HG03469 (cell line): ENCODE data around the gene COX6B2.
"Not testable (repeated sequence)": the region's sequence is repeated elsewhere in the genome, so short reads cannot be mapped to it uniquely, and the experiment has no call there.

ENCODE experiments used
- ATAC-seq: cut with Tn5 transposase; IDR thresholded peaks from one replicate; pipeline ENCODE4 v1.9.1; 2021; ENCODE audit warnings: mild to moderate bottlenecking, moderate library complexity, moderate number of reproducible peaks; ENCODE audit not compliant: unreplicated experiment

Gene COX6B2

GRCh38 chr19:55345101-55345817 lies 9.3 kb downstream of the COX6B2 start:
- no peak for ATAC-seq

- no peak for ATAC-seq
These were observed 10.1 kb downstream of the COX6B2 start for GRCh38 chr19:55344444-55344843.

- ATAC-seq = no peak
These were observed 12.7 kb downstream of the COX6B2 start for GRCh38 chr19:55341595-55342531.

- ATAC-seq = no peak
These were observed 13.3 kb downstream of the COX6B2 start for GRCh38 chr19:55341171-55341588.

GRCh38 chr19:55340784-55341147 lies 13.8 kb downstream of the COX6B2 start:
- no peak for ATAC-seq

GRCh38 chr19:55339889-55340783 lies 14.4 kb downstream of the COX6B2 start:
- no peak for ATAC-seq

- peak; percentile 78 for ATAC-seq
These were observed 15.2 kb downstream of the COX6B2 start, which contains the start of gene KMT5C for GRCh38 chr19:55339105-55339888. TSS of gene KMT5C (plus strand) at chr19:55339876. CDS start at chr19:55341937, 2,061 bp downstream.

- ATAC-seq = no peak
These were observed 18.4 kb downstream of the COX6B2 start for GRCh38 chr19:55336101-55336500.

- no peak for ATAC-seq
These were observed 20.6 kb downstream of the COX6B2 start for GRCh38 chr19:55333870-55334269.

- not testable (repeated sequence) for ATAC-seq
These were observed 24.7 kb downstream of the COX6B2 start for GRCh38 chr19:55329791-55330190.

- ATAC-seq = not testable (repeated sequence)
These were observed 25.7 kb downstream of the COX6B2 start for GRCh38 chr19:55328774-55329318.

GRCh38 chr19:55325172-55325571 lies 29.3 kb downstream of the COX6B2 start, which contains the start of gene TMEM150B:
TSS of gene TMEM150B (minus strand) at chr19:55325341. CDS start at chr19:55321036, 4,305 bp downstream.
- ATAC-seq = no peak

- ATAC-seq = no peak
These were observed 29.9 kb downstream of the COX6B2 start for GRCh38 chr19:55324662-55325061.

GRCh38 chr19:55322204-55322885 lies 32.2 kb downstream of the COX6B2 start:
- ATAC-seq = no peak

- no peak for ATAC-seq
These were observed 32.9 kb downstream of the COX6B2 start for GRCh38 chr19:55321466-55322137.

- ATAC-seq = no peak
These were observed 33.6 kb downstream of the COX6B2 start for GRCh38 chr19:55320844-55321419.

GRCh38 chr19:55319785-55320184 lies 34.7 kb downstream of the COX6B2 start:
- ATAC-seq = no peak

GRCh38 chr19:55316646-55317045 lies 37.9 kb downstream of the COX6B2 start:
- ATAC-seq = no peak
